Stimulated activated naive CD4-positive, alpha-beta T cell (primary cell): ENCODE results near the gene COG7.
"Not testable (repeated sequence)": the region's sequence is repeated elsewhere in the genome, so short reads cannot be mapped to it uniquely, and the experiment has no call there.

Experiments
- DNase-seq, 6 experiments: peaks; one replicate each; lab custom pipeline; 2025; lab: John Stamatoyannopoulos, UW

COG7 gene

DNA sequence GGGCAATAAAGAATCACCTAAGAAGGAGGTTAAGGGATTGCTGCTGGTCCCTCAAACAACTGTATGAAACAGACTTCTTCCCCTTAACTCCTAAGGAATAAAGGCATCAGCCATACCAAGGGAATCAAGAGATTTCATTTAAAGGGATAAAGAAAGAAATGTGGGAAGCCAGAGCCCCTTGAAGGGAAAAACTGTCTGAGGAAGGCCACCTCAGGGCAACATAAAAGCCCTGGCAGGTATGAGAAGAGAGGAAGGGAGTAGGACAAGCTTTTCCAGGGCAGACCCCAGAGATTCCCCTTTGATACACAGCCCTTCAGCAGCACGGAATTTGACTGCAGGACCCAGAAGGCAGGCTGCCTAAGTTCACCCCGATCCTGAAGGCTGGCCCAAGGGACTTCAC lies 43.5 kb downstream of the COG7 start:
- no peak for DNase-seq

DNA sequence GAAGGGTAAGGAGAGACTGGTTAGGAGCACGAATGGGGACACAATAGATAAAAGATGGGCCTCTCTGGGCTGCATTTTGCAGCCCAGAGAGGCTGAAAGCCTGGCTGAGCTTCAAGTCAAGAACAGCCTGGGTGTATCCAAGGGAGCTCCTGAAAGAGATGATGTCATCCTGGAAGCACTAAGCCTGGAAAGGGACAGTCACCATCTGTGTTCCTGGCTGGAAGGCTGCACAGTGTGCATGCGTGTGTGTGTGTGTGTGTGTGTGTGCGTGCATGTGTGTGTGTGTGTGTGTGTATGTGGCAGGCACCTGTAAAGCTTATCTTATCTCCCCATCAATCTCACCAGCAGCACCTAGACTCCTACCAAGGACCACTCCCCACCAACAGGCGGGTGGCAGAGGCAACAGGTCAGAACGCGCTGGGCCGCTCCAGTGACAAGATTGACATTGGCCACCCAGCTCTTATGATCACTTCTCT lies 44.1 kb downstream of the COG7 start:
- DNase-seq, result no peak

DNA sequence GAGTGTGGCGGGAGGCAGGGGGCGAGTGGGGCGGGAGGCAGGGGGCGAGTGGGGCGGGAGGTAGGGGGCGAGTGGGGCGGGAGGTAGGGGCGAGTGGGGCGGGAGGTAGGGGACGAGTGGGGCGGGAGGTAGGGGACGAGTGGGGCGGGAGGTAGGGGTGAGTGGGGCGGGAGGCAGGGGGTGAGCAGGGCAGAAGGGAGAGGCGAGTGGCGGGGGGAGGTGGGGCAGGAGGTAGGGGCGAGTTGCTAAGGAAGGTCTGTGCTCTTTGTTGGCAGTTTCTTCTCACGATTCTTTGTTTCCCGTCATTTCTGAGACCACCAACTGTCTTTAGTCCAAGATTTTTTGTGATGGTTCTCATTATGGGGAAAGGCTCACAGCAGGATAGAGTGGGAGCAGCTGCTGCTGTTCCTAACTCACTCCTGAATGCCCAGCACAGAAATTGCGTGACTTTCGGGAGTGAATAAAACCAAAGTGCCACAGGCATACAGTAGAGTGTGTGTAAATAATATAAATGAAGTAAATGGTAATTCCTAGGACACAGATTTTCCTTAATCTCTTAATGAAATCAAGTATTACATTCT lies 44.7 kb downstream of the COG7 start:
- DNase-seq, result no peak

DNA sequence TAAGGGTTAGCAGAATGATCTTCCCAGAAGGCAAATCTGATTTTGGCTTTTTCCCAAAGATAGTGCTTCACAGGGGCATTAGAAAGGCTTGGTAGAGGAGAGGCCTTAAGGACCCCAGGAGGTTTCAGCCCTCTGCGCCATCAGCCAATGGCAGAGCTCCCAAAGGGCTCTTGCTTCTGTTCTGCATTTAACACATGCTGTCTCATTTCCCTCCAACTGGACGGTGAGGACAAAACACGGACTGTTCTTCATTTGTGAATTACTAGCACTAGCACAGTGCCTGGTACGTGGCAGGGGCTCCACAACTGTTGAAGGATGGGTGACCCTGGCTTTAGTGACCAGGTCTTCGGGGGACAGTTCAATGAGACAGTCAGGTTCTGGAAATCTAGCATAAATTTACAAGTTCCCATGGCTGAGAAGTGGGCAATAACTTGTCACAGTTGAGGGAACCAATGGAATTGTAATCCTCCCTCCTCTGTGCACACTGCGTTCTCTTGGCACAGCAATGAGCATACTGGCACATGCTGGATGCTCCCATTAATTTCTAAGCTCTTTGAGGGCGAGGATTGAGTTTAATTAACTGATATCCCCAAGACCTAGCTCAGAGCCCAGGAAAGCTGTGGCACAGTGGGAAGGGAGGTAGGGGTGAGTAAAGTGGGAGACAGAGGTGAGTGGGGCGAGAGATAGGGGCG lies 45.4 kb downstream of the COG7 start:
- no peak for DNase-seq

DNA sequence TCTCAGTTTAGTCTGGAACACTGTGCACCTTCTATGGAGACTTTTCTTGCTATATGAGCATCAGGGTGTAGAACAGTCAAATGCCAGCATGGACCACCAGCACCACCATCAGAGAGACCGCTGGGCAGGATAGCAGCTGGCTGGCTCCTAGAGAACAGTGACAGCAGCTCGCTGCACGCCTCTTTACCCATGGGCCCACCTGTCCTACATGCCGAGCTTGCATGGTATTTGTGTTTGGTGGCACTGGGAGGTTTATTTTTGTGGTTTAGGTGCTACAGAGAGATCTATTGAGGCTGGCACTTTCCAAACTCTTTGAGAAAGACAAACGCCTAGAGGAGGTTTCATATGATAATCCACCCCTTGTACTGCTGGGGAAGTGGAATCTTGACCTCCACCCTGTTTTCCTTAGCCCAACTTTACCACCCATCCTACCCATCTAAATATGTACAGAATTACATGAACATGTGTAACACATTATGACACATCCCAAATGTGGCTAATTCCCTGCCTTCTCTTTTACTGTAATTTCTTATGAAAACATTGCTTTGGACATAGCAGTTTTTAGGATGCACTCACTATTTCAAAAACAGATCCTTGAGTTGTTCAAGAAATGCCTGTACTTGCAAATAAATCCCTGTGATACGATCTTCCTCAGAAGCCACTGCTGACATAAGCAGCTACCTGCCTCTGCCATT lies 46.3 kb downstream of the COG7 start:
- no peak for DNase-seq

DNA sequence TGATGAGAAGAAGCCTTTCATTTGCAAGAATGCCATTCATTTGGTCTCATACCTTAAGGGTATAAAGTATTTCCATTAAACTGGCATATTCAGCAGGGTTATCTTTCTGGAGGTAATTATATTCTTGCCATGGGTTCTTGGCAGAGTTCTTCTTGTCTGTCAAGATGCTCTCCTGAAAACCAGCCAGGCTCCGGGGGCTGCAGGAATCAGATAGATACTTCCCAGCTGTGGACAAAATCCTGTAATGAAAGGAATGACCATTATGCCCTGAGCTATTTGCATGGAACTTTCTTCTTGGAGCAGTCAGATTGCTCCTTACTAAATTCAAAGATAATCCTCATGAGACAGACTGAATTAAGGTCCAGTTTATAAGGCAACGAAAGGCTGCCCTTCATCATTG lies 47.0 kb downstream of the COG7 start:
- DNase-seq, result no peak

DNA sequence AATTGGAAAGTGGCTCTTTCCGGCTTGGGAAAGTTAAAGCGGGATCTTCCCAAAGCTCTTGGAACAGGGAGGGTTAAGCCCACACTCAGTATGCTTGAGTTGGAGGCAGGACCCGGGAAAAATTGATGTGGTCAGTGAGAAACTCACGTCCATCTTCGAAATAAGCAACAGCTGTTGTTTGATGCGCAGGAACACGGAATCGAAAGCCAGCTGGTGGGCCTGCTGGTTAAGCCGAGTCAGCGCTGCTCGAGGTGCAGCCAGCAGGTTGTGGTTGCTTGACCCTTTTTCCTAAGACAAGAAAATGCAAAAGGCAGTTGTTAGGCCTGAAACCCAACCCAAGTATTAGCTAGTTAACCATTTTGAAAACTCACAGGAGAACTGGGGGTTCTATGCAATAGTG lies 49.4 kb downstream of the COG7 start:
- no peak for DNase-seq

DNA sequence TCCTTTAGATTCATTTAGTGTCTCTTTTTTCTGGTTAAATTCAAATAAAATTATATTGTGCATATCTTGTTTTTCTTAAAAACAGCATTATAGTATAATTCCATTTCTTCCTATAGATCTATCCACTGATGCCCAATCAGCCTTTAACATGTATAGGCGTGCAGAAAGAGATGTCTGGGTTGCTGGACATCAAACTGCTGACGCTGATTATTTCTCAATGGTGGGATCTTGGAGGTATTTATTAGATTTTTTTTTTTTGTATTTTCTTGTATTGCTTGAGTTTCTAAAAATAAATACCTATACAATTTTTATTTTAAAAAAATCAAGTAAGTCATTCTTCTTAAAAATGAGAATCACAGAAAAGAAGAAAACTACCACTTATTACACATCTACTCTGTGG lies 50.9 kb downstream of the COG7 start:
- DNase-seq, result no peak

DNA sequence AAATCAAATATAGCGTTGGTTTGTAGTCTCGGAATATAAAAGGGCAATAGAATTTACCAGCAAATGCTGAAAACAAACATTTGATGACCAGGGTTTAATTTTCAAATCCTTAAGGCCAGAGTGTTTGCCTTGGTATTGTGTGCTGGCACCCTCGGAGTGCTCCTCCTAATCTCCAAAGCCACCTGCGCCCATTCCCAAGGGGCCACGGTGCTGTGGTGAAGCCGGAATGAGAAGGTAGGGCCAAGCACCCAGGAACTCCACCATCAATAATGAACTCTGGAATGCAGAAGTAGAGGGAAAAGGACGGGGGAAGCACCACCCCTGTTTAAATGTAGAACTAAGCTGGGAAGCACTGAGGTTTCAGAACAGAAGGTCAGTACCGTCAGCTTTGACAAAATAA lies 51.9 kb downstream of the COG7 start:
- no peak for DNase-seq

DNA sequence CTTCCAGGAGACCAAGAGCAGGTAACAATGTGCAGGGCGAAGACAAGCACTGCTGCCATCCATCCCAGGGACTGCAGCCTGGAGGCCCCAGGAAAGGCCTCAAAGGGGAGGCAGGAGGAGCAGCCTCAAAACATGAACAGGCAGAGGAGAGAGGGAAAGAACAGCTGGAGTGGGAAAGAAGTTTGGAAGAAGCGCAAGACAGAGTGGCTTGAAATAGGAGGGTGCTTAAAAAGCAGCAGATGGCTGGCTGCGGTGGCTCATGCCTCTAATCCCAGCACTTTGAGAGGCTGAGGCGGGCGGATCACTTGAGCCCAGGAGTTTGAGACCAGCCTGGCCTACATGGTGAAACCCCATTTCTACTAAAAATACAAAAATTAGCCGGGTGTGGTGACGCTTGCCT lies 52.5 kb downstream of the COG7 start:
- DNase-seq, result not testable (repeated sequence)

DNA sequence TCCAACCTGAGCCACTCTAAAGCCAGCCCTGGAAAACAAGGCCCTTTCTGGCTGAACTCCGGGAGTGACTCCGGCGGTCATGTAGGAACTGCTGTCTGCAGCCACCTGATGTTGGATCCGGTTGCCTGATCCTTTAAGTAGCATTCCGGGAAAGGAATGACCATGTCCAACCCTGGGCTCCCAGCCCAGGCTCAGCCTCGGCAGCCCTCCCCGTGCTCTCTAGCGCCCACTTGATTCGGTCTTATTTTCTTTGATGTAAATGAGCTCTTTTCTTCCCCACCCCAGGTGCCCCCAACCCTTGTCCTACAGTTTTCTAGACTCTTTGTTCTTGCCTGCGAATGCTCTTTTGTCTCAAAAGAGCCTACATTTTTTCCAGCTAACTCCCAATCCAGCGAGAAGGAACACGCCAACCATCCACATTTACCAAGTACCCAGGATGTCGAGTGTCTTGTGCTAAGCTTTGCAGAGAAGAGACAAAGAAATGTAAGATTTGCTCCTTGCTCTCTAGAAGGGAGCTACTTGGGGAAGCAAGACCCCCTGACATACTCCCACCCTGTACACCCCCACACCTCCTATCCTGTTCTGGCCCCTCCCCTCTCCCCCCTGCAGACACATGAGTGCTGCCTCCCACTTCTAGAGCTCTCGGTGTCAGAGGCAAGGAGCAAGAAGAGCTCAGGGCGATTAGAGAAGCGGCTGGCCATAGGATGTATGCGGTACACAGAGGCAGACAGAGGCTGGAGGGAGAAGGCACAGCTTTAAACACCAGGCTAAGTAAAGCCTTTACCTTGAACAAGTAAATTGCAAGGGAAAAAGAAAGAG lies 53.8 kb downstream of the COG7 start:
- no peak for DNase-seq

DNA sequence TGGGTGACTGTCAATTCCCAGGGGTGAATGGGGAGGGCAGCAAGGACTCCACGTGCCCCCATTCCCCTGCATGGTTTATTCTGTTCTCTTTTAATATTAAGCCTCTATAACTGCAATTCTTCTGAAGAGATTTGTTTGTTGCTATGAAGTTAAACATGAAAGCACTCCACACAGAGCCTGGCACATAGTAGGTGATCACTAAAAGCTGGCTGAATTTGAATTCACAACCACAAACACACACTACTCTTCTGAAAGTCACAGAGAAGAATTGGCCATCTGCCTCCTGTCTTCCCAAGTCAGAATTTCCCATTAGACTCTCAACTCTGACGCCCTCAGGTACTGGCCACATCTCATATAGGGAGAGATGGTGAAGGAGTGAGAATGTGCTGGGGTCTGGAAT lies 55.5 kb downstream of the COG7 start:
- DNase-seq, result no peak

DNA sequence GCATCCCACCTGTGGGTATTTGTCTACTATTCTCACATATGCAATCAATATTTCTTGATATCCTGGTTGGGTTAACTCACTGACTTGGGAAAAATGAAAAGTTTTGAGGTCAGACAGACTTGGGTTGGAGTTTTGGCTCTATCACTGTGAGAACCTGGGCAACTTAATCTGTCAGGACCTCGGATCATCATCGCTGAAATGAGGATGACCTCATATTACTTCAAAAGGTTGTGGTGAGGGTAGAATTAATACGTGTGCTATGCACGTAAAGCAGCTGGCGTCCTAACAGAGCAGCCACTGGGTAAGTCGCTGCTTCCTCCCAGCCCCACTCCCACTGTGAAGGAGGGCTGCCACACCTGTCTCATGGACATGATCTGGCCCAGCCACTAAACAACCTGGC lies 57.3 kb downstream of the COG7 start:
- DNase-seq, result no peak

DNA sequence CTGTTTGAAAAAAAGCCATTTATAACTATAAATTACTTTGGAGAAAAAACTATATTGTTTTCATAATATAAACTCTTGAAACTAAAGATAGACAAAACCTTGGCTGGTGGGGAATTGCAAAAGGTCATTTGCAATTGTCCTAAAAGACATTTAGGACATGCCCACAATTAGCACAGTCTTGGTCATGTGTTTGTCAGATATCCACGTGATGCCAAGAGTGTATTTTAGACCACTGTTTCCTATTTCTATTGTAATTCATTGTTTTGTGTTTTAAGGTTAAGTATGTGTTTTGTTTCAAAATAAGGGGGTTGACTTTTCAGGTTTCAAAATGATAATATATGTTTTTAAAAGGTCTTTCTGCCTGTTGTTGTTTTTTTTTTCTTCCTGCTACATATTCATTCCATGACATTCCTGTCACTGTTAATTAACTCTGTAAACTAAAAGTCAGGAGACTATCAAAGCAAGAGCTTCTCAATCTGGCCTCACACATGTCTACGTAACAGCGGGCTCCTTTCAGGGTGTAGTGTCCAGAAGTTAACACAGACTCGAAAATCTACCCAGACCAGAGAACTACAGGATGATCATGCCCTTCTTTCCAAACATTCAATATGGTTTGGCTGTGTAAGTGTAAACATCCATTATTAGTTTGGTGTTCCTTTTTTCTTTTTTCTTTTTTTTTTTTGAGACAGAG lies 58.7 kb downstream of the COG7 start:
- DNase-seq, result no peak

DNA sequence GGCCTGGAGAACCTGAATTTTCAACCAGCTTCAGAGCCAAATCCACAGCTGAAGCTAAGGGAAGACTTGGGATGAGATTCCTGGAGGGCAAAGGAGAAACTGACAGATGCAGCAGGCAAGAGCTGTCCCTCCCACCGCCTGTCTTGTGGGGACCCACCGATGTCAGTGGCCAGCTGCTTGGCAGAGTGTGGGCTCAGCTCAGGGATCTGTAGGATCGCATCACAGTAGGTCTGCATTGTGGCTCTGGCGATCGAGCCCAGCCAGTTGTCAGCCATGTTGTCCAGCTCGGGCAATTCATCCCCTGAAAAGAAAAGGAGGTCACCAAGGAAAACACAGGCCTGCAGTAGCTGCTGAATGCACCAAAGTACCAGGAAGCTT lies 60.8 kb downstream of the COG7 start:
- no peak for DNase-seq

DNA sequence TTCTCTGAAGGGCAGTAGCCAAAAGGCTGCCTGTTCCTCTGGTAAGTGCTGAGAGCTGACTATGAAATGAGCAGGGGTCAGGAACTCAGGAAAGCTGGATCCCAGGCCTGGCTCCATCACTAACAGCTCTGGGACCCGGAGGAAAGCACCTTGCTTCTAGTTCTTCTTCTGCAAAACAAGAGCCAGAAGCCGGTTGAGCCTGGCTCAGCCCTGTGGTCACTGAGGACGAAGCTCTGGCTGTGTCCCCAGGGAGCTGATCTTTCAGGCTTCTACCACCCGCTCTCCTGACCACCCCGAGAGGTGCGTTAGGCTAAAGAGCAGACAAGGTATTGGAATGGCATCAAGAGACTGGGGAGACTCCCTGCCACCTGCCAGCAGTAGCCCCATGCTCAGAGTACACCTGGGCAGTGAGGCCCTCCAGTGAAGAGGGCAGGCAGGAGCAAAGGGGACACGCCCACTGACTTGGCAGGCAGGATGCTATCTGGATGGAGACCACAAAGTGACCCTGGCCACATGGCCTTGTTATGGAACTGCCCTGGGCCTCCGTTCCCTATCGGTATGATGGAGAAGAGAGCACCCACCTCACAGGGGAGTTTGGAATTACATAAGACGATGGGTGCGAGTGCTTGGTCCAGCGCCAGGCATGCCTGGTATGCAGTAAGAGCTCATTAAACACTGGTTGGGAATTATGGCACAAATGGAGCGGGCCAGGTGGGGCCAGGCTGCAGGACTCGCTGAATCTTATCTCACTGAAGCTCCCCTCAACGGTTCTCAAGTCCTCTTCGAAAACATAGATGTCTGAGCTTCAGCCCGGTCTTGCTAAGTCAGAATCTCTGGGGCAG lies 61.4 kb downstream of the COG7 start:
- DNase-seq, result no peak

DNA sequence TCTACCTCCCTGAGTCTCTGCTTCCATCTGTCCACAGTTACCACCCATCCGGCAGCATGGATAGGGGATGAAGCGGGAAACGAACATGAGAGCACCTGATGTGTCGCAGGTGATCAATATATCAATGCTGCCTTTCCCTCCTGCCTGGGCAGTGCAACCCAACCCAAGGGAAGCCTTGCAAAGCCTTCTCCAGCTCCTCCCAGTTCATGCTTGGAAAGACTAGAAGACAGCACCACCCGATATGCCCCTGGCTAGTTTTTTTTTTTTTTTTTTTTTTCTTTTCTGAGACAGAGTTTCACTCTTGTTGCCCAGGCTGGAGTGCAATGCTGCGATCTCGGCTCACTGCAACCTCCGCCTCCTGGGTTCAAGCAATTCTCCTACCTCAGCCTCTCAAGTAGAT lies 63.1 kb downstream of the COG7 start:
- DNase-seq, result not testable (repeated sequence)

DNA sequence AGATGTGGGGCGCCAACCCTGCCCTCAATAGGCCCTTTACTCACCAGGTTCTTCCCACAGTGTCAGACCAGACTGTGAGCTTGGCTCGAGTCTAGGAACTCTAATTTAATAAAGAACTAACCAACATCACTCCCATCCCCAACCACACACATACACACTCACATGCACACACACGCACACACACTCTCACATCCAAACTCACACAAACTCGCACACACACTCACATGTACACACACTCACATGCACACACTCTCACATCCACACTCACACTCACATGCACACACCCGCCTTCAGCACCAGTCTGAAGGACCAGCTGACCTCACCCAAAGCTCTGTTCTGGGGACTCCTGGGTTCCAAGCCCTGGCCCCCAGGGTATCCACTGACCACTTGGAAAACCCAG lies 63.8 kb downstream of the COG7 start:
- DNase-seq, result no peak

DNA sequence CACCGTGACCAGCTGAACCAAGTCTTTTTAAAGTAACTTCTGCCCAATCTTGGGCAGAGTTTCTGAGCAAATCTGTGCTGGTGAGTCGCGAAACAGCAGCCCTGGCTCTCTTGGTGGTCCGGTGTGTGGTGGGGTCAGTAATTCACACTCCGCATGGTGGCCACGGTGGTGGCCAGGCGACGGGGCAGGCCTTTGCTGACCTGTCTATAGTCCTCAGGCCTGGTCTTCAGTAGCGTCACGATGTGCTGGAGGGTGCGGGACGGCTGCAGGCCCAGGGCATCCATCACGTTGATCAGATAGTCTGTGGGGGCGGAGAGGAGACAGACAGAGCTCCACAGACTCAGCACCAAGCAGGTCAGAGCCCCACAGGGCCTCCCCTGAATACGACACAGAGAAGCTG lies 64.2 kb downstream of the COG7 start:
- DNase-seq, result no peak

DNA sequence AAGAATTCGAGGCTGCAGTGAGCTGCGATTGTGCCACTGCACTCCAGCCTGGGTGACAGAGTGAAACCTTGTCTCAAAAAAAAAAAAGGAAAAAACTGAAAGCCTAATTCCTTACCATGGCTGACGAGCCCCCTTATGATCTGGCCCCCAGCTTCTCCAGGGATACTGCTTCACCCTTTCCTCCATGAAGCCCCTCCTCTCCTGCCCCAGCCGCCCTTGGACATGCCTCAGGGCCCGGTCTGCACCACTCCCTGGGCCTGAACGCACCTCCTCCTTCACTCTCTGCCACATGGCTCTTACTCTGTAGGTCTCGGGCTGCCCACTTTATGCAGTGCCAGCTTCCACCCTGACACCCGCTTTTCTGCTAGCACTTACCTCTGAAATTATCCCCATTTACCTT lies 65.3 kb downstream of the COG7 start:
- DNase-seq, result no peak

DNA sequence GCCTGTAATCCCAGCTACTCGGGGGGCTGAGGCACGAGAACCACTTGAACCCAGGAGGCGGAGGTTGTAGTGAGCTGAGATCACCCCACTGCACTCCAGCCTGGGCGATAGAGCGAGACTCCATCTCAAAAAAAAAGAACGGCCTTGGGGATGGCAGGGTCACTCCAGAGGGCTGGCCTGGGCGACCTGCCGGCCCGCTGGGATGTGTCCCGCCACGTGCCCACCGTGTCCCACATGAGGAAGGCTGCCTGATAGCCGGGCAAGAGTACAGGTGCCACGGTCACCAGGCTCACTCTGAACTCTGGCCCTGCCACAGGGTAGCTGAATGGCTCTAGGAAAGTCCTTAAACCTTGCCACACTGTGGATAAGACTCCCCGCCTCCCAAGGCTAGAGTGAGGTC lies 67.5 kb downstream of the COG7 start:
- no peak for DNase-seq
